GM12874 (cell line): ENCODE data around the gene PACSIN2.

Source experiments
- CTCF ChIP-seq: IDR thresholded peaks from 2 replicates; pipeline ENCODE4 v1.5.1; 2011; ENCODE audit warnings: low read depth, mild to moderate bottlenecking, control low read depth, low read length, moderate library complexity; ENCODE audit not compliant: insufficient read depth

PACSIN2 gene

GRCh38 chr22:42944409-42944808 lies 70.5 kb downstream of the PACSIN2 start:
- TF ChIP-seq CTCF = no peak

- no peak for TF ChIP-seq CTCF
Measured at GRCh38 chr22:42943981-42944380, 71.0 kb downstream of the PACSIN2 start.

GRCh38 chr22:42942351-42942750 lies 72.6 kb downstream of the PACSIN2 start:
- TF ChIP-seq CTCF = no peak

- TF ChIP-seq CTCF = no peak
Measured at GRCh38 chr22:42939941-42940653, 74.9 kb downstream of the PACSIN2 start.

GRCh38 chr22:42939451-42939881 lies 75.5 kb downstream of the PACSIN2 start:
- TF ChIP-seq CTCF = no peak

GRCh38 chr22:42938976-42939375 lies 76.0 kb downstream of the PACSIN2 start:
- no peak for TF ChIP-seq CTCF

- no peak for TF ChIP-seq CTCF
Measured at GRCh38 chr22:42938449-42938848, 76.5 kb downstream of the PACSIN2 start.
